ENCODE data around the gene NAA35.

The NAA35 gene

DNA sequence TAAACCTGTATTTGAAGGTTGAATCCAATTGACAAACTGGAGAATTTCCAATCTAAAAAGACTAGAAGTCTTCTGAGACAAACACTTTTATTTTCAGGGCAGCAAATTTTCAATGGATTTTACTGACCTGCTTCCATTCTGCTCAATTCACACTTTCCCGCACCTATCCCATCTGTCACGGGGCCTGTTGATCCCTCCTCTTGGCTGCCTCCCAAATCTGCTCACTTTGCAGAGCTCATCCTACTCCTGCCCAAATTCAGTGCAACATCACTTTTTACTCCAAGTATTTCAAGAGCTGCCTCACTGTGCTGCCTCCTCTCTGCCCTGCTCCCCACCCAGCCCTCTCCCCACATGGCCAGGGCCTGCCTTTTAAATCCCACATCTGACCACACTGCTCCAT, 123.3 kb downstream of the NAA35 start:
- Histone ChIP-seq H3K9ac (ENCODE audit: low read depth, low read length) (no peak overlapping the region), H3K36me3 (ENCODE audit: control insufficient read depth, insufficient read depth, low read length) (no peaks in the 10 kb centered on the region), H3K9me3 (ENCODE audit: control insufficient read depth, insufficient read depth, low read length) (no peaks in the 10 kb centered on the region), H3K27ac (ENCODE audit: low read depth, low read length) (no peak overlapping the region), H3K4me3 (ENCODE audit: low read depth, low read length) (no peak overlapping the region), H3K4me1 (ENCODE audit: control insufficient read depth, insufficient read depth, low read length) (peaks cover 17% of the 10 kb centered on the region), H3K27me3 (ENCODE audit: control insufficient read depth, insufficient read depth, low read length) (no peaks in the 10 kb centered on the region)

GRCh38 chr9:86069206-86069869, 128.4 kb downstream of the NAA35 start:
- Histone ChIP-seq H3K36me3 (ENCODE audit: control insufficient read depth, insufficient read depth, low read length) (peaks cover 22% of the 10 kb centered on the region), H3K9ac (ENCODE audit: low read depth, low read length) (no peak overlapping the region), H3K27ac (ENCODE audit: low read depth, low read length) (no peak overlapping the region), H3K4me1 (ENCODE audit: control insufficient read depth, insufficient read depth, low read length) (peaks cover 13% of the 10 kb centered on the region; the same call in 1 of the 2 replicates), H3K9me3 (ENCODE audit: control insufficient read depth, insufficient read depth, low read length) (no peaks in the 10 kb centered on the region), H3K27me3 (ENCODE audit: control insufficient read depth, insufficient read depth, low read length) (no peaks in the 10 kb centered on the region), H3K4me3 (ENCODE audit: low read depth, low read length) (no peak overlapping the region)

All from HUES48 (cell line).